Posterior cingulate gyrus (tissue), 11 donors: ENCODE data around the gene ACTR3C.
A peak's percentile ranks its signal among the peaks of the same experiment; 100 is the strongest.
"Not testable (repeated sequence)": the region's sequence is repeated elsewhere in the genome, so short reads cannot be mapped to it uniquely, and the experiment has no call there.

ENCODE experiments used
- DNase-seq, 10 donors: peaks; one replicate each; pipeline versions ENCODE4 v3.0.0 to v3.0.0-alpha.2; 2020 to 2021; ENCODE audit warnings: mixed read lengths in 3 of 10
- intact Hi-C: fragments of 100-400 bp; cut with DNase I; formaldehyde crosslinking; loops from one replicate; pipeline ENCODE4 v1.15.1; 2023

The ACTR3C gene

DNA sequence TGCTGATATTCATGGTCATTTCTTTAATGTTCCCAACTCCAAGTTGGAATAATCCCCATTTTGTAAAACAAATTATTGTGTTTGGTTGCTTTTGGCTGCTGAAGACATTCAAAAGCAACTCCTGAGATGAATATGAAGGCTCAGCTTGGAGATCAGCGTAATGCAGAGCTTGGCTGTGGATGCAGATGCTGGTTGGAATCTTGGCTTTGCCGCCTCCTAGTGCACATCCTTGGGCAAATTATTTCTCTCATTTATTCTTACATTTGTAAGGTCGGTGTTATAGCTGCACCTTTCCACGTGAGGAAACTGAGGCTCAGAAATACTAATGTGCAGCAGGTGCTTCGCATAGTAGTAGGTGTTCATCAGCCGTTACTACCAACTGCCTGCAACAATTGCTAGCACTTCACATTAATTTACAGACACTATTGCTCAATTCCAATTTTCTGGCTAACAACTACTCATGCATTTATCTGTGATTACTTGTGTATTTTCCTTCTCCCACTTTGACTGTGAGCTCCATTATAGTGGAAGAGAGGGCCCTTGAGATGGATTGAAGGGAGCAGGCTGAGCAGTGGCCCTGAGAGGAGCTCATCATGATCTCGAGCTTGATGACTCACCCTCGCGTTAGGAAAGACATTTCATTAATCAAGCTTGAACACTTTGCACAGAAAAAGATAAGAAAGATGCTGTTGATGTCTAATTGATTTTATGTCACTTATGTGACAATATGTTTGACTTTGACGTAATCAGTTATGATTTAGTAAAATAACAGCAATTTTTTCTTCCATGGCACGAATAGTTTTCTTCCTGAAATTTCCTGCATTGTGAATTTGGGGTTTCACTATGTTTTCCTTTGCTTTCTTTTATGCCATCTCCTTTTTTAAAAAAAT is 101.0 kb downstream of the ACTR3C start:
- intact Hi-C loops: not testable (repeated sequence)
- peak in 5 of 10 donors; percentile 6 to 27 (median 23) for DNase-seq

DNA sequence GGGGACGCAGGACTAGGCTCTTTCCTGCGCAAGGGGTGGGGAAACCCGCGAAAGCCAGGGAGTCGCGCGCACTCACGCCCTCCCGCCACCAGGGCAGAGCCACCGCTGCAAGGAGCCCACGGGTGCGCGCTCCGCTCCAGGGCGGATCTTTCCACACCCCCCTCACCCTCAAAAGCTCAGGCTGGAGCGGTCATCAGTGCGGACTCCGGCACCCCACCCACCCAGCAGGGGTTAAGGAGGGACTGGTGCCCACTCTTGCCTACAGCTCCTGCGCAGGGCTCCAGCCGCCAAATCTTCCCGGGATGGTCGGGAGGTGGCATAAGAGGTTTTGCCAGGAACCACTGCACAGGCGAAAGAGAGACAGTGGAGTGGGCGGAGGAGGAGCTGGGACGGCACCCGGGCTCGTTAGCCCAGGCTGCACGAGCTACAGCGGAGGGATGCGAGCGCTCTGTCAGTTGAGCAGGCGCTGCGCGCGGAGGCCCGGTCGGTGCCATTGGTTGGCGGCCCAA is 102.6 kb downstream of the ACTR3C start:
- DNase-seq: peak in 6 of 10 donors; percentile 6 to 83 (median 51)
- intact Hi-C loops: not testable (repeated sequence)

DNA sequence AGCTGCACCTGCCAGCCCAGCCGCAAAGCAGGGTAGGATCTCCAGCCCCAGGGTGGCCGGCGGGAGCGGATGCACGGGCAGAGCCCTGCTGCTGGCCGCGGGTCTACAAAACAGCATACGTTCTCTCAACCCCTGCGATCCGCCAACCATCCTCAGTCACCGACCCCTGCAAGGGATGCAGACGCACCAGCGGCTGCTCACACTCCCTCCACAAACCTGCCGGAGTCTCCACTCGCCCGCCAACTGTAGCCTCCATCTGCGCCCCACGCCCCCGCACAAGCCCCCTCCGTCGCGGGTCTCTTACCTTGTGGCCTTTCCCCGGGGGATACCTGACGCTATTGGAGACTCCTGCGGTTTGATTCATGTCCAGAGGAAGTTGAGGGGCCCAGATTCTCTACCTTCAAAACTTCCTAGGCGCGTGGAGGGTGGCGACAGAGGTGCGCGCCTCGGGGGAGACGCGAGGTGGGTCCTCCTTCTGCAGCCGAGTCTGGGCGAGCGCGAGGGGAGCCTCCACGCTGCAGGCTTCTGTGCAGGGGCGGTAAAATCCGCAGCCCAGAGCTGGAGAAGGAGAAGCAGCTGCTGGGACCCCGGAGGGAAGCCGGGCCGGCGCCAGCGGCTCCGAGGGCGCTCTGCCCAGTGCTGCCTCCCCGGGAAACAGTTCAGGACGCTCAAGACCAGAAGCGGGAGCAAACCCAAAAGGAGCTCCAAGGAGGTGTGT is 103.2 kb downstream of the ACTR3C start:
- DNase-seq: peak in 1 of 10 donors; percentile 63
- intact Hi-C loops: not testable (repeated sequence)

DNA sequence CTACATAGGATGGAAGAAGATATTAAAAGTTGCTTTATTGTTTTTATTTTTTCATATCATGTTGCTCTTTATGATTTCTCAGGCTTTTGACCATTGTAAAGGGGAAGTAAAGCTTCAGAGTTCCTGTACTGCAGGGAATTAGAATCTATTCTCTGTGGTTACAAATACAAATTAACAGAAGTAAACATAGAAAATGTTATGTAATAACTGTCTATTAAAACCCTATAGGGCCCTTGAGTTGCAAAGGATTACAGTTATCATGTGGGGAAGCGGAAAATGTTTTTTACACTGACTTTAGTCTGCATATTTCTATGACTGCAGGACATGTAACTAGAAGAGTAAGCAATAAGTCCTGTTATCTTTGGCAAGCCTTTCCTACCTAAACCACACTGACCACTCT is 116.5 kb downstream of the ACTR3C start:
- DNase-seq, intact Hi-C loops: not testable (repeated sequence)

DNA sequence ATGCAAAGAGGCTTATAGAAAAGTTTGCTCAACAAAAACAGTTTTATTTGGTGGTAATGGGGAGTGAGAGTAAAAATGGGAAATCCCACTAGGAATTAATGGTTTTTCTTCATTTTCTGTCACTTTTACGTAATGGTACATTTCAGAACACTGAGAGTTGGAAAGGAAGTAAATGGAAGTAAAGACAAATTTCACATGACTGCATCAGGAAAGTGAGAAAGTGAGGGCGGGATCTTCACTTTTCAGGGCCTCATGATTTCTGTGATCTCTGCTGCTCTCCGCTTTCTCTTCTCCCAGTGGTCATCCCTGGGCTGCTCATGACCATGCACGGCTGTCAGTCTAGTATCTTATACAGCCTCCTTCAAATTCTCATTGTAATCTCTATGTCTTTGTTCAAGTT is 117.5 kb downstream of the ACTR3C start:
- DNase-seq, intact Hi-C loops: not testable (repeated sequence)

DNA sequence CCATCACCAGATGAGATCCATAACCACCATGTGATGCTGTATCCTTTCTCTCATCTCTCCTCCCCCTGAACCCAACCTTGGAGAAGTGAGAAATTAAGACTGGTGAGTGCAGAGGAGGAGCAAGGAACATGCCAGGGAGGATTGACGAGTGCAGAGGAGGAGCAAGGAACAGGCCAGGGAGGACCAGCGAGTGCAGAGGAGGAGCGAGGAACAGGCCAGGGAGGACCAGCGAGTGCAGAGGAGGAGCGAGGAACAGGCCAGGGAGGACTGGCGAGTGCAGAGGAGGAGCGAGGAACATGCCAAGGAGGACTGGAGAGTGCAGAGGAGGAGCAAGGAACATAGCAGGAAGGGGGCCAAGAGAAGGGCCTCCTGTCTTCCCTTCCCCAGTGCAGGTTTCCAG is 118.8 kb downstream of the ACTR3C start:
- DNase-seq, intact Hi-C loops: not testable (repeated sequence)

DNA sequence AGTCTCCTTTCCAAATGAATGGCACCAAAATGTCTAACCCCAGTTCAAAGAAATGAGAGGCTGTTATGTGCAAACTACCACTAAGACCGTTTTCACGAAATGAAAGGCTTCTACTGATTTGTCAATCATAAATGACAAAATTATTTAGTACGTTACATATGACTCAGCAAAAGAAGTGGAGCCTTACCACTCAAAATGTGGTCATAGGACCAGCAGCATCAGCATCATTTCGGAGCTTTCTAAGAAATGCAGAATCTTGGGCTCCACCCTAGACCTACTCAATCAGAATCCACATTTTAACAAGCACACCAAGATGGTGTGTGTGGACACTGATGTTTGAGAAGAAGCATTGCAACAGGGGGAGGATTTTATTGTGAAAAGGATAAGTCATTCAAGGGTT is 120.5 kb downstream of the ACTR3C start:
- intact Hi-C loops, DNase-seq: not testable (repeated sequence)
